HG02571 (cell line): ENCODE results near the gene SNX18.

Experiments
- ATAC-seq: cut with Tn5 transposase; IDR thresholded peaks from one replicate; pipeline ENCODE4 v1.9.1; 2021; ENCODE audit warnings: mild to moderate bottlenecking, moderate library complexity; ENCODE audit not compliant: unreplicated experiment

SNX18 gene

GRCh38 chr5:54538156-54538555 is 20.6 kb downstream of the SNX18 start:
- no peak for ATAC-seq

- no peak for ATAC-seq
Measured at GRCh38 chr5:54539001-54539400, 21.4 kb downstream of the SNX18 start.

GRCh38 chr5:54540286-54540685 is 22.7 kb downstream of the SNX18 start:
- ATAC-seq = no peak

GRCh38 chr5:54541823-54542783 is 24.5 kb downstream of the SNX18 start:
- no peak for ATAC-seq

- no peak for ATAC-seq
Measured at GRCh38 chr5:54544044-54544443, 26.5 kb downstream of the SNX18 start.

GRCh38 chr5:54545796-54546195 is 28.2 kb downstream of the SNX18 start:
- no peak for ATAC-seq

- no peak for ATAC-seq
Measured at GRCh38 chr5:54547711-54548250, 30.2 kb downstream of the SNX18 start.

- no peak for ATAC-seq
Measured at GRCh38 chr5:54548565-54548964, 31.0 kb downstream of the SNX18 start.

- no peak for ATAC-seq
Measured at GRCh38 chr5:54551292-54551691, 33.7 kb downstream of the SNX18 start.

- ATAC-seq = no peak
Measured at GRCh38 chr5:54551926-54552325, 34.4 kb downstream of the SNX18 start.

GRCh38 chr5:54552446-54552845 is 34.9 kb downstream of the SNX18 start:
- no peak for ATAC-seq

GRCh38 chr5:54553659-54554207 is 36.2 kb downstream of the SNX18 start:
- no peak for ATAC-seq

- no peak for ATAC-seq
Measured at GRCh38 chr5:54556141-54556540, 38.6 kb downstream of the SNX18 start.

GRCh38 chr5:54558362-54558761 is 40.8 kb downstream of the SNX18 start:
- ATAC-seq = no peak

- ATAC-seq = no peak
Measured at GRCh38 chr5:54561651-54562050, 44.1 kb downstream of the SNX18 start.

- no peak for ATAC-seq
Measured at GRCh38 chr5:54563083-54563761, 45.7 kb downstream of the SNX18 start.

GRCh38 chr5:54567996-54568395 is 50.4 kb downstream of the SNX18 start:
- ATAC-seq = no peak

- ATAC-seq = no peak
Measured at GRCh38 chr5:54570916-54571315, 53.4 kb downstream of the SNX18 start.

- ATAC-seq = no peak
Measured at GRCh38 chr5:54571462-54571861, 53.9 kb downstream of the SNX18 start.

- ATAC-seq = no peak
Measured at GRCh38 chr5:54573812-54574489, 56.4 kb downstream of the SNX18 start.

GRCh38 chr5:54577528-54577927 is 60.0 kb downstream of the SNX18 start:
- ATAC-seq = no peak
